ENCODE measurements around the gene SH3TC1.

SH3TC1 gene

DNA sequence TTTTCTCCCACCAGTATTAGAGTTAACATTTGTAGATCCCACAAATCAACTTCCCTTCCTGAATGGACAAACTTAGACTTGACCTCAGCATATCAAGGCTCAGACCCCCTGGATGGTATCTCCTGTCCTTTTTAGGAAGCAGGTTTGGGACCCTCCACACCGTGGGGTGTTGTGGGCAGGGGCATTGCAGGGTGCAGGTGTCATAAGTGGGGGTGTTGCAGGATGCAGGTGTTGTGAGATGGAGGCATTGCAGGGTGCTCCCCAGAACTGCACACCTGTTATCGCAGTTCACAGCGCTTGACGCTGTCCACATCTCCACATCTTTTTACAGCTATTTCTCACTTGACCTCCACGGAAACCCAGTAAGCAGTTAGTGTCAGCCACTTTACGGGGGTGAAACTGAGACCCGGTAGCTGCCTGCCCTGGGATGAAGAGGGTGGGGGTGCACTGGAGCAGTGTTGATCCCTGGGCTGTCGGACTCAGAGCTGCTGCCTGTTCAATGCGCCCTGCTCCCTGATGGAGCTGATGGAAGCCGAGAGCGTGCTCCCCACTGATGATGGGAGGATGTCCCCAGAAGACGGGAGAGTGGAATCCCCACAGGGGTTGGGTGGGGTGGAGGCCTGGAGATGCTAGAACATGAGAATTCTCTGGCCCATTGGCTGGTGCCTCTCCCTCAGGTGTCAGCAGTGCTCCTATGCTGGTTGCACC, 25.3 kb downstream of the SH3TC1 start:
- Histone ChIP-seq H3K27ac (replicated peaks) (no peak overlapping the region), H3K4me3 (replicated peaks; ENCODE audit: insufficient read depth, low read length) (no peak overlapping the region), H3K27me3 (ENCODE audit: insufficient read depth, poor library complexity, severe bottlenecking) (no peaks in the 10 kb centered on the region)
- TF ChIP-seq, protein P1, sequence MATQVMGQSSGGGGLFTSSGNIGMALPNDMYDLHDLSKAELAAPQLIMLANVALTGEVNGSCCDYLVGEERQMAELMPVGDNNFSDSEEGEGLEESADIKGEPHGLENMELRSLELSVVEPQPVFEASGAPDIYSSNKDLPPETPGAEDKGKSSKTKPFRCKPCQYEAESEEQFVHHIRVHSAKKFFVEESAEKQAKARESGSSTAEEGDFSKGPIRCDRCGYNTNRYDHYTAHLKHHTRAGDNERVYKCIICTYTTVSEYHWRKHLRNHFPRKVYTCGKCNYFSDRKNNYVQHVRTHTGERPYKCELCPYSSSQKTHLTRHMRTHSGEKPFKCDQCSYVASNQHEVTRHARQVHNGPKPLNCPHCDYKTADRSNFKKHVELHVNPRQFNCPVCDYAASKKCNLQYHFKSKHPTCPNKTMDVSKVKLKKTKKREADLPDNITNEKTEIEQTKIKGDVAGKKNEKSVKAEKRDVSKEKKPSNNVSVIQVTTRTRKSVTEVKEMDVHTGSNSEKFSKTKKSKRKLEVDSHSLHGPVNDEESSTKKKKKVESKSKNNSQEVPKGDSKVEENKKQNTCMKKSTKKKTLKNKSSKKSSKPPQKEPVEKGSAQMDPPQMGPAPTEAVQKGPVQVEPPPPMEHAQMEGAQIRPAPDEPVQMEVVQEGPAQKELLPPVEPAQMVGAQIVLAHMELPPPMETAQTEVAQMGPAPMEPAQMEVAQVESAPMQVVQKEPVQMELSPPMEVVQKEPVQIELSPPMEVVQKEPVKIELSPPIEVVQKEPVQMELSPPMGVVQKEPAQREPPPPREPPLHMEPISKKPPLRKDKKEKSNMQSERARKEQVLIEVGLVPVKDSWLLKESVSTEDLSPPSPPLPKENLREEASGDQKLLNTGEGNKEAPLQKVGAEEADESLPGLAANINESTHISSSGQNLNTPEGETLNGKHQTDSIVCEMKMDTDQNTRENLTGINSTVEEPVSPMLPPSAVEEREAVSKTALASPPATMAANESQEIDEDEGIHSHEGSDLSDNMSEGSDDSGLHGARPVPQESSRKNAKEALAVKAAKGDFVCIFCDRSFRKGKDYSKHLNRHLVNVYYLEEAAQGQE (IDR thresholded peaks at IDR 0.05; ENCODE audit: insufficient replicate concordance, low read depth) = no peak
- TF ChIP-seq POLR2AphosphoS5 (IDR thresholded peaks at IDR 0.05; ENCODE audit: low read depth) = no peak
- TF ChIP-seq, protein P2, sequence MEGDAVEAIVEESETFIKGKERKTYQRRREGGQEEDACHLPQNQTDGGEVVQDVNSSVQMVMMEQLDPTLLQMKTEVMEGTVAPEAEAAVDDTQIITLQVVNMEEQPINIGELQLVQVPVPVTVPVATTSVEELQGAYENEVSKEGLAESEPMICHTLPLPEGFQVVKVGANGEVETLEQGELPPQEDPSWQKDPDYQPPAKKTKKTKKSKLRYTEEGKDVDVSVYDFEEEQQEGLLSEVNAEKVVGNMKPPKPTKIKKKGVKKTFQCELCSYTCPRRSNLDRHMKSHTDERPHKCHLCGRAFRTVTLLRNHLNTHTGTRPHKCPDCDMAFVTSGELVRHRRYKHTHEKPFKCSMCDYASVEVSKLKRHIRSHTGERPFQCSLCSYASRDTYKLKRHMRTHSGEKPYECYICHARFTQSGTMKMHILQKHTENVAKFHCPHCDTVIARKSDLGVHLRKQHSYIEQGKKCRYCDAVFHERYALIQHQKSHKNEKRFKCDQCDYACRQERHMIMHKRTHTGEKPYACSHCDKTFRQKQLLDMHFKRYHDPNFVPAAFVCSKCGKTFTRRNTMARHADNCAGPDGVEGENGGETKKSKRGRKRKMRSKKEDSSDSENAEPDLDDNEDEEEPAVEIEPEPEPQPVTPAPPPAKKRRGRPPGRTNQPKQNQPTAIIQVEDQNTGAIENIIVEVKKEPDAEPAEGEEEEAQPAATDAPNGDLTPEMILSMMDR (IDR thresholded peaks at IDR 0.05; ENCODE audit: insufficient read depth, low read length) = no peak
- no peak for TF ChIP-seq GABPA (IDR thresholded peaks at IDR 0.05; ENCODE audit: low read depth)
- TF ChIP-seq SPI1 (IDR thresholded peaks at IDR 0.05; ENCODE audit: borderline replicate concordance, low read depth) = no peak
- no peak for DNase-seq (ENCODE audit: low read depth in 1 of 2, low spot score in 1 of 2)

DNA sequence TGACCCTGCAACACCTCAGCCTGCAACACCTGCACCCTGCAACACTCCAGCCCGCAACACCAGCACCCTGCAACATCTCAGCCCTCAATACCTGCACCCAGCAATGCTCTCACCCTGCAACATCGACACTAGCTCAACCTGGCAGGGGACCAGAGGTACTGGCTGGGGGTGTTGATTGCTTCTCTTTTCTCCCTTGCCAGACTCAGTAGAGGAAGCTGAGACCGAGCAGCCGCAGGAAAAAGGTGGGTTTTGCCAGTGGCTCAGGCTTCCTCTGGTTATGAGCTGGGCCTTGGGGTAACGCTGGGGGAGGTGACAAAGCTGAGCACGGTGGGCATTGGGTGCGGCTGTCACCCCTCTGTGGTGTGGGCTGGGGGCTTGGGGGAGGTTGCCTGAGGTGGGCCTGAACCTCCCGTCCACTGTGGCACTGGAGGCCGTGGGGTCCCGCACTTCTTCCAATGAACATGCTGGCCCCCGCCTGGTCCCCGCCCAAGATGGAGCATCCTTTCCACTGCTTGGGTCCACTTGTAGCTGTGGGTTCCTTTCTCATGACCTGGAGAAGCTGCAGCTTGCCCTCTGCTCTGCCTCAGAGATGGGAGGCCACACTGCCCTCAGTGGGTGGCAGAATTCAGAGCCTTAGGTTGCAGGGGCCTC, 26.0 kb downstream of the SH3TC1 start:
- no peak overlapping the region for H3K4me3 ChIP-seq (replicated peaks; ENCODE audit: insufficient read depth, low read length)
- no peak for TF ChIP-seq POLR2AphosphoS5 (IDR thresholded peaks at IDR 0.05; ENCODE audit: low read depth)
- TF ChIP-seq, protein P1 (IDR thresholded peaks at IDR 0.05; ENCODE audit: insufficient replicate concordance, low read depth) = no peak
- TF ChIP-seq, protein P2 (IDR thresholded peaks at IDR 0.05; ENCODE audit: insufficient read depth, low read length) = no peak
- TF ChIP-seq SPI1 (IDR thresholded peaks at IDR 0.05; ENCODE audit: borderline replicate concordance, low read depth) = no peak
- no peaks in the 10 kb centered on the region for H3K27me3 ChIP-seq (ENCODE audit: insufficient read depth, poor library complexity, severe bottlenecking)
- peak in 1 of 2 experiments; percentile 62 for DNase-seq (ENCODE audit: low read depth in 1 of 2, low spot score in 1 of 2)
- H3K27ac ChIP-seq (replicated peaks) = no peak overlapping the region

DNA sequence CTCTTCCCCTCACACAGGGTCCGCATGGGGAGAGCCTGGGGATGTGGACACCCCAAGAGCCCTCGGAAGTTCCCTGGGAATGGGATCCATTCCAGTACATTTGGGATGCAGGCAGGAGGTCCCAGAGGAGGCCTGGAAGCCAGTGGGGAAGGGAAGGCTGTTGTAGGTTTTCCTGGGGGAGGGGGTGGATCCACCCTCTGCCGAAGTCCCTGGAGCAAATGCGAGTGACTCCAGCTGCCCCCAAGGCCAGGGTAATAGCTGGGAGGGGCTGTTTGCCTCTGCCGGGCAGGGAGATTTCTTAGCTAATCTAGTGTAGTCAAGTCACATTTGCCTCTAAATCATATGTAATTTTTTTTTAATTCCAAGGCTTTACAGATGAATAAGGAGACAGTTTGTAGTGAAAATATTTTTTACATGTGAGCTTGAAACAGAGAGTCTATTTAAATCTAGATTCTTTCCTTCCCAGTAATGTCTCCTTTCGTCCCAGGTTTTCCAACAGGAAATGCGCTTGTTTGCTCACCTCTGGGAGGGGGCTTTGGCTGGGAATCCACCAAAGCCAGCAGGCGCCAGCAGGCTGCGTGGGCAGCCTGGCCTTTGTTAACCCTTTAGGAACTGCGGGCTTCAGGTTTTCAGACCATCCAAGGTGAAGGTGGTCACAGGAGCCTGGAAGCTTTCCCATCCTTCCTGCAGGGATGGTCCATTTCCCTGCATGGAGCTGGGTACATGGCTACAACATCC, 26.8 kb downstream of the SH3TC1 start:
- H3K27ac ChIP-seq (replicated peaks) = no peak overlapping the region
- no peak overlapping the region for H3K4me3 ChIP-seq (replicated peaks; ENCODE audit: insufficient read depth, low read length)
- TF ChIP-seq POLR2AphosphoS5 (IDR thresholded peaks at IDR 0.05; ENCODE audit: low read depth) = no peak
- TF ChIP-seq, protein P2 (IDR thresholded peaks at IDR 0.05; ENCODE audit: insufficient read depth, low read length) = no peak
- TF ChIP-seq, protein P1 (IDR thresholded peaks at IDR 0.05; ENCODE audit: insufficient replicate concordance, low read depth) = no peak
- no peak for TF ChIP-seq SPI1 (IDR thresholded peaks at IDR 0.05; ENCODE audit: borderline replicate concordance, low read depth)
- no peak for TF ChIP-seq GABPA (IDR thresholded peaks at IDR 0.05; ENCODE audit: low read depth)
- H3K27me3 ChIP-seq (ENCODE audit: insufficient read depth, poor library complexity, severe bottlenecking) = no peaks in the 10 kb centered on the region
- DNase-seq (ENCODE audit: low read depth in 1 of 2, low spot score in 1 of 2) = no peak
